ENCODE results near the gene LCN1. TPM values are rescaled to one million over a fixed set of nuclear protein-coding genes. Genes with fewer than 3 reads are reported as not detected.

The LCN1 gene
- total and polyA plus RNA-seq, 2 donors (not counting 3 experiments of a cell fraction or from before 2014, with no cell fraction given): not detected

- Histone ChIP-seq H3K9ac (replicated peaks; ENCODE audit: extremely low read depth, insufficient read depth, low read length) (no peak overlapping the region), H3K9me1 (replicated peaks; ENCODE audit: control insufficient read depth, extremely low read depth, insufficient read depth, low read length) (no peaks in the 10 kb centered on the region), H4K20me1 (replicated peaks; ENCODE audit: control insufficient read depth, extremely low read depth, insufficient read depth, low read length) (no peaks in the 10 kb centered on the region), H3K4me2 (ENCODE audit: insufficient read depth, low read length) (no peak overlapping the region), H3K9me3 (replicated peaks; ENCODE audit: control insufficient read depth, insufficient read depth, low read length) (no peaks in the 10 kb centered on the region), H3K36me3 (ENCODE audit: control insufficient read depth in 2 of 2, extremely low read depth in 1 of 2, insufficient read depth in 2 of 2, low read length in 2 of 2) (no peaks in the 10 kb centered on the region), H3K27me3 (ENCODE audit: control insufficient read depth in 2 of 2, insufficient read depth in 2 of 2, low read length in 2 of 2) (peaks cover 0 to 2% of the 10 kb centered on the region in 2 experiments), H3K4me1 (ENCODE audit: control insufficient read depth, extremely low read depth, insufficient read depth, low read length) (no peaks in the 10 kb centered on the region), H3K4me3 (replicated peaks in 1 of 3; ENCODE audit: insufficient read depth in 1 of 3, low read depth in 1 of 3, low read length in 3 of 3) (no peak overlapping the region), H2AFZ (ENCODE audit: low read depth, low read length) (no peak overlapping the region), H3K79me2 (ENCODE audit: control insufficient read depth, insufficient read depth, low read length) (no peaks in the 10 kb centered on the region), H3K27ac (ENCODE audit: insufficient read depth, low read depth, low read length) (no peak overlapping the region)
- no TSS peak for BruUV-seq (replicated peaks)
- TF ChIP-seq FOS (IDR thresholded peaks at IDR 0.05; ENCODE audit: borderline replicate concordance, insufficient read depth, low read length) (no peak), POLR2AphosphoS5 (IDR thresholded peaks at IDR 0.05; ENCODE audit: insufficient read depth, low read depth, low read length) (no peak), MAX (IDR thresholded peaks at IDR 0.05; ENCODE audit: insufficient read depth, insufficient read length) (no peak), CTCF (IDR thresholded peaks at IDR 0.05; ENCODE audit: extremely low read depth in 1 of 2, insufficient read depth in 1 of 2, low read depth in 1 of 2, low read length in 2 of 2) (no peak), JUN (IDR thresholded peaks at IDR 0.05; ENCODE audit: borderline replicate concordance, insufficient read depth, insufficient read length, low read depth) (no peak), POLR2A (IDR thresholded peaks at IDR 0.05; ENCODE audit: low read depth, low read length) (no peak), MYC (IDR thresholded peaks at IDR 0.05; ENCODE audit: low read depth, low read length) (no peak), EZH2 (IDR thresholded peaks at IDR 0.05; ENCODE audit: borderline replicate concordance, low read depth, low read length, severe bottlenecking) (no peak), GATA2 (IDR thresholded peaks at IDR 0.05; ENCODE audit: insufficient read depth, insufficient read length, low read depth, low read length) (no peak)
- ChIA-PET POLR2A (no interaction called here), CTCF (interaction anchor here (1.5 kb wide), 1 partner anchor 22 kb away, joined by 3 read pairs; no protein-coding TSS in a partner anchor)
- DNase-seq (ENCODE audit: low read depth, low spot score) (no peak), FAIRE-seq (no peak)
- intact Hi-C loops (cut with micrococcal nuclease): no loop called here
- dilution Hi-C loops (cut with MboI; ENCODE audit: extremely low pct_ligation_motif_present, low sequenced_read_pairs): no loop called here
Observed at GRCh38 chr9:135530146-135530545, 8.9 kb downstream of the LCN1 start.
